ENCODE data around the gene ALMS1.

Gene ALMS1

DNA sequence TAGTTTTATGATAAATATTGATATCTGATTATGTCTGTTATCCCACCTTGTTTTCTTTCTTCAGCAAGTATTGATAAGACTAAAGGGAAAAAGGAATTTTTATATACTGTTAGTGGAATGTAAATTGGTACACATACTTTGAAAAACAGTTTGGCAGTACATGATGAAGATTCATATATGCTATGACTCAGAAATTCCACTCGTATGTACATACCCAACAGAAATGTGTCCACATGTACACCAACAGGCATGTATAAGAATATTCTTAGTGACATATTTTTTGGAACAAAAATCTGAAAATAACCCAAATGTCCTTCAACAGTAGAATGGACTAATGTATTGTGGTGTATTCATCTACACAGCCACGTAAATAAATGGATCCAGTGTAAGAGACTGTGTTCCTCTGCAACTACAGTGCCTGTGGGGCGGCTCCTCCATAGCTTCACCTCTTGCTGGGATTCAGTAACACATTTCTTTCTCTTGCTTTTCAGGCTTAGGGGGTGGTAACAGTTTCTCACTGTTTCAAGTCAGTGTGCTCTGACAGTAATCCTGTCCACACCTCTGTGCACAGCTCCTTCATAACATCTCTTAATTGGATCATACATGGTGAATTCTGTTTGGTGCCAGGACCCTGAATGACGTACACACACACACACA is 35.5 kb upstream of the ALMS1 start:
- DNase-seq (ENCODE audit: low read depth) = no peak
- no peak overlapping the region for H3K4me3 ChIP-seq (ENCODE audit: control insufficient read depth, low read depth, low read length)
- TF ChIP-seq, protein P1, sequence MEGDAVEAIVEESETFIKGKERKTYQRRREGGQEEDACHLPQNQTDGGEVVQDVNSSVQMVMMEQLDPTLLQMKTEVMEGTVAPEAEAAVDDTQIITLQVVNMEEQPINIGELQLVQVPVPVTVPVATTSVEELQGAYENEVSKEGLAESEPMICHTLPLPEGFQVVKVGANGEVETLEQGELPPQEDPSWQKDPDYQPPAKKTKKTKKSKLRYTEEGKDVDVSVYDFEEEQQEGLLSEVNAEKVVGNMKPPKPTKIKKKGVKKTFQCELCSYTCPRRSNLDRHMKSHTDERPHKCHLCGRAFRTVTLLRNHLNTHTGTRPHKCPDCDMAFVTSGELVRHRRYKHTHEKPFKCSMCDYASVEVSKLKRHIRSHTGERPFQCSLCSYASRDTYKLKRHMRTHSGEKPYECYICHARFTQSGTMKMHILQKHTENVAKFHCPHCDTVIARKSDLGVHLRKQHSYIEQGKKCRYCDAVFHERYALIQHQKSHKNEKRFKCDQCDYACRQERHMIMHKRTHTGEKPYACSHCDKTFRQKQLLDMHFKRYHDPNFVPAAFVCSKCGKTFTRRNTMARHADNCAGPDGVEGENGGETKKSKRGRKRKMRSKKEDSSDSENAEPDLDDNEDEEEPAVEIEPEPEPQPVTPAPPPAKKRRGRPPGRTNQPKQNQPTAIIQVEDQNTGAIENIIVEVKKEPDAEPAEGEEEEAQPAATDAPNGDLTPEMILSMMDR (IDR thresholded peaks at IDR 0.05; ENCODE audit: control insufficient read depth, insufficient read depth, low read depth, low read length, missing control alignments) = no peak

DNA sequence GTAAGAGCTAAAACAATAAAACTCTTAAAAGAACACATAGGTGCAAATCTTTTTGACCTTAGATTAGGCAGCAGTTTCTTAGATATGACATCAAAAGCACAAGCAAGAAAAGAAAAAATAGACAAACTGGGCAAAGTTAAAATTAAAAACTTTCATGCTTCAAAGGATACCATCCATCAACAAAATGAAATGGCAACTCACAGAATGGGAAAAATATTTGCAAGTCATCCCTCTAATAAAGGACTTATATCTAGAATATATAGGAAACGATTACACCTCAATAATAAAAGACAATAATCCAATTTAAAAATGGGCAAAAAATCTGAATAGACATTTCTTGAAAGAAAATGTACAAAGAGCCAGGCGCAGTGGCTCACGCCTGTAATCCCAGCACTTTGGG is 29.5 kb upstream of the ALMS1 start:
- H3K4me3 ChIP-seq (ENCODE audit: control insufficient read depth, low read depth, low read length) = no peak overlapping the region
- no peak for DNase-seq (ENCODE audit: low read depth)
- TF ChIP-seq, protein P1 (IDR thresholded peaks at IDR 0.05; ENCODE audit: control insufficient read depth, insufficient read depth, low read depth, low read length, missing control alignments) = no peak

DNA sequence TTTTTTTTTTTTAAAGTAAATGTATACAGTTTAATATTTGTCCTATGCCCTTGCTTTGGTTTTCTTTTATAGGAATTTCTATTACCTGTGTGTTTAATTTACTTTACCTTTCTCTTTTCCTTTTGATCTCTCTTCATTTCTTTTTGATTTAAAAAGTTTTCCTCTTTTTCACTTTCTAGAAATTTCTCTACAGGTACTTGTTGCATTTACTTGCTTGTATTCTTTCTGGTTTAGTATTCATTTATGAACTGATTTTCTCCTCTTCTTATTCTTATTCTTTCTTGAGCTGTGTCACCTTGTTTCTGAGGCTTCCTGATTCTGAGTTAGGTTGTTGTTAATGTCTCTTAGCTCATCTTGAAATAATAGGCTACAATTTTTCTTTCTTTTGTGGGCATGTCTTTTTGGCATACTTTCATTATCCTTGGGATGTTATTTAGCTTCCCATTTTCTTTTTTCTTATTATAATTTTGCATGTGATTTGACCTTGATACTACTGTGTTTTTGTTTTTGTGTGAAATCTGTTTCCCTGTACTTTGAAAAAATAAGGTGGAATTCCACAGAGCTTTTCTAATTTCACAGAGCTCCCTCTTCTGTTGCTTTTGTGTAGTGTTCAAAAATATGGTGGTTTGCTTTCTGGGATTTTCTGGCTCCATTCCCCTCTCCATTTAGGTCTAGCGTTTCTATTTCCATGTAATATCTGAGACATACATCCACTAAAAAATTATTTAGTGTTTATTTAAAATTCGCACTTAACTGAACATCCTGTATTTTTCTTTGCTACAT is 25.5 kb upstream of the ALMS1 start:
- DNase-seq (ENCODE audit: low read depth) = no peak
- no peak overlapping the region for H3K4me3 ChIP-seq (ENCODE audit: control insufficient read depth, low read depth, low read length)
- TF ChIP-seq, protein P1 (IDR thresholded peaks at IDR 0.05; ENCODE audit: control insufficient read depth, insufficient read depth, low read depth, low read length, missing control alignments) = peak; percentile 33

DNA sequence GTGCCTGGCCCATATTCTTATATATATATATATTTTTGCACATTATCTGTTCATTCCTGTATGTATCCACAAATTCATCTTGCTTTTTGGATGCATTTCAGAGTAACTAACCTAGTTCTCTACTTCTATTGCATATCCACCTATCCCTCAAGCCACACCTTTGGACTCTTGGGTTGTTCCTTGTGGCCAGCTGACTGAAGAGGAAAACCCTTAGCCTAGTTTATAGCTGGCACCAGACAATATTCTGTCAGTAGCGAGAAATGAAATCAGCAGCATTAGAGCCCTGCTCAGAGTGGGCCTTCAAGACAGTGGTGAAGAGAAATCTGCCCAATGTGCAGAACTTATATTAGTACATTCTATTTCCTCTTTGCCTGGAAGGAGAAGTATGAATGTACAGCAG is 19.6 kb upstream of the ALMS1 start:
- H3K4me3 ChIP-seq (ENCODE audit: control insufficient read depth, low read depth, low read length) = no peak overlapping the region
- DNase-seq (ENCODE audit: low read depth) = no peak
- TF ChIP-seq, protein P1 (IDR thresholded peaks at IDR 0.05; ENCODE audit: control insufficient read depth, insufficient read depth, low read depth, low read length, missing control alignments) = no peak

DNA sequence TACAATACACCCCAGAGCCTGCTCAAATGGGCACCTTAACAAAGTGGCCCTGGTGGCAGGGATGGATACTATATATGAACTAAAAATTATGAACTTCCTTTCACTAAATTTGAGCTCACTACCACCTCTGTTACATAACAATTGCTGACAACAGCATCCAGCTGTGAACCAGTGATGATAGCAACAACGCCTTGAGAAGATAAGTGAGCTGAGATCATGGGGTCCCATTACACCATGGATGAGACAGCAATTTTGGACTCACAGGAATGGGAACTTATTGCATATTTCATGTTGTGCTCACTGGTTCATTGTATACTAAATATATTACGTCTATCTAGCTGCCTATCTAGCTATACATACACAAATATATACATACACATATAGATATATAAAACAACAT is 16.9 kb upstream of the ALMS1 start:
- no peak overlapping the region for H3K4me3 ChIP-seq (ENCODE audit: control insufficient read depth, low read depth, low read length)
- no peak for DNase-seq (ENCODE audit: low read depth)
- TF ChIP-seq, protein P1 (IDR thresholded peaks at IDR 0.05; ENCODE audit: control insufficient read depth, insufficient read depth, low read depth, low read length, missing control alignments) = no peak

DNA sequence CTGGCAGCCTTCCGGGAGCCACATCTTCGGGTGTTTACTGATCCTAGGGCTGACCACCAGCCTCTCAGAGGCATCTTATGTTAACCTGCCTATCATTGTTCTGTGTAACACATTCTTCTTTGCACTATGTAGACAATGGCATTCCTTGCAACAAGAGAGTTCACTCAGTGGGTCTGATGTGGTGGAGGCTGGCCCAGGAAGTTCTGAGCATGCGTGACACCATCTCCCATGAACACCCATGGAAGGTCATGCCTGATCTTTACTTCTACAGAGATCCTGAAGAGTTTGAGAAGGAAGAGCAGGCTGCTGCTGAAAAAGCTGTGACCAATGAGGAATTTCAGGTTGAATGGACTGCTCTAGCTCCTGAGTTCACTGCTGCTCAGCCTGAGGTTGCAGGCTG is 15.3 kb upstream of the ALMS1 start:
- no peak overlapping the region for H3K4me3 ChIP-seq (ENCODE audit: control insufficient read depth, low read depth, low read length)
- DNase-seq (ENCODE audit: low read depth) = no peak
- TF ChIP-seq, protein P1 (IDR thresholded peaks at IDR 0.05; ENCODE audit: control insufficient read depth, insufficient read depth, low read depth, low read length, missing control alignments) = no peak

All from AG09309 (cell line).